K562 (cell line): ENCODE results near the gene ARFGAP1. TPM values are rescaled to one million over a fixed set of nuclear protein-coding genes. Genes with fewer than 3 reads are reported as not detected.

Experiments used
- ADNP ChIP-seq: fragments of 200-800 bp; sonication (Bioruptor generic); IDR thresholded peaks from 2 replicates; pipeline ENCODE4 v1.6.1; 2016; ENCODE audit warnings: missing genetic modification characterization, missing compliant biosample characterization
- CTBP1 ChIP-seq: fragments of 450-650 bp; IDR thresholded peaks from 2 replicates; pipeline ENCODE4 v1.6.1; 2016; ENCODE audit warnings: borderline replicate concordance
- E2F5 ChIP-seq: sonication (generic); formaldehyde crosslinking; IDR thresholded peaks from 2 replicates; pipeline ENCODE4 v1.8.0; 2022; ENCODE audit warnings: mild to moderate bottlenecking, missing genetic modification reagents
- EHMT2 ChIP-seq: fragments of 450-650 bp; IDR thresholded peaks from 2 replicates; pipeline ENCODE4 v1.6.1; 2018; ENCODE audit warnings: antibody characterized with exemption
- FOS ChIP-seq: IDR thresholded peaks from 3 replicates; pipeline ENCODE4 v1.6.1; 2011; ENCODE audit not compliant: insufficient read length; ENCODE audit errors: extremely low read depth
- HNRNPL ChIP-seq: fragments of 200-400 bp; formaldehyde crosslinking; IDR thresholded peaks from 2 replicates; pipeline ENCODE4 v1.6.1; 2017; ENCODE audit warnings: low read depth, mild to moderate bottlenecking, low read length
- HNRNPLL ChIP-seq: fragments of 200-400 bp; formaldehyde crosslinking; IDR thresholded peaks from 2 replicates; pipeline ENCODE4 v1.6.1; 2017; ENCODE audit warnings: low read length, low read depth, mild to moderate bottlenecking; ENCODE audit not compliant: poor library complexity, severe bottlenecking
- NONO ChIP-seq, 2 experiments: fragments of 200-400 bp in 1 of 2; fragments of 450-650 bp in 1 of 2; formaldehyde crosslinking in 1 of 2; IDR thresholded peaks; 2 replicates each; pipeline ENCODE4 v1.6.1; 2017; ENCODE audit warnings: low read depth in 2 of 2, mild to moderate bottlenecking in 2 of 2, moderate library complexity in 2 of 2, low read length in 1 of 2
- PYGO2 ChIP-seq: fragments of 450-650 bp; IDR thresholded peaks from 2 replicates; pipeline ENCODE4 v1.6.1; 2016; ENCODE audit warnings: mild to moderate bottlenecking, missing genetic modification characterization, moderate library complexity, missing compliant biosample characterization
- SIN3A ChIP-seq, 2 experiments: fragments of 150-350 bp in 1 of 2; IDR thresholded peaks; 2 replicates each; pipeline ENCODE4 v1.6.1; 2011 to 2016; ENCODE audit warnings: borderline replicate concordance in 2 of 2, low read depth in 2 of 2, low read length in 2 of 2, mild to moderate bottlenecking in 2 of 2, moderate library complexity in 2 of 2; ENCODE audit not compliant: control insufficient read depth in 1 of 2
- ZBTB40 ChIP-seq, 2 experiments: fragments of 450-650 bp in 1 of 2; sonication (generic) in 1 of 2; formaldehyde crosslinking in 1 of 2; IDR thresholded peaks; 2 replicates each; pipeline versions ENCODE4 v1.7.1 to v1.9.0; 2016 to 2022; ENCODE audit warnings: inconsistent platforms in 1 of 2, mild to moderate bottlenecking in 1 of 2, missing genetic modification reagents in 1 of 2
- ZNF76 ChIP-seq: fragments of 250-450 bp; sonication (Bioruptor Pico); IDR thresholded peaks from 2 replicates; pipeline ENCODE4 v1.4.0; 2020; ENCODE audit warnings: mild to moderate bottlenecking, moderate library complexity, borderline replicate concordance
- polyA plus RNA-seq, 8 experiments: library from polyadenylated mRNA; depleted of rRNA in 4 of 8; stranded (reverse) in 5 of 8; unstranded in 3 of 8; fragments of >200 nt; fragmentation: Nextera tagmentation in 2 of 8; fragmentation: Illumina TruSeq in 1 of 8; extraction: Ambion mirVana in 2 of 8; extraction: Trizol in 1 of 8; gene quantifications; 2 replicates each; pipeline versions ENCODE4 v1.2.1 to v1.2.3, GENCODE V29; 2011 to 2014; ENCODE audit warnings: inconsistent platforms in 1 of 8, missing spikeins in 1 of 8
- total RNA-seq, 7 experiments: library from RNA; depleted of rRNA in 6 of 7; stranded (reverse); fragments of >200 nt in 6 of 7; fragmentation: Illumina TruSeq in 2 of 7; extraction: Trizol in 2 of 7; gene quantifications; 2 replicates each; pipeline versions ENCODE4 v1.2.1 to v1.2.3, GENCODE V29; 2011 to 2021; ENCODE audit warnings: low replicate concordance in 1 of 7
- TF ChIP-seq, protein P1 (sequence below), 2 experiments: fragments of 450-650 bp in 1 of 2; sonication (generic) in 1 of 2; formaldehyde crosslinking; conservative IDR thresholded peaks; 2 replicates each; pipeline versions ENCODE4 v1.4.0 to v1.8.1; 2020 to 2022; ENCODE audit warnings: mild to moderate bottlenecking in 1 of 2, missing genetic modification reagents in 1 of 2

ARFGAP1 gene
- total and polyA plus RNA-seq, 9 of the 15 experiments (the other 6 are each of a cell fraction or from before 2014, with no cell fraction given), result 0.53 to 102 (median 33.5) TPM

DNA sequence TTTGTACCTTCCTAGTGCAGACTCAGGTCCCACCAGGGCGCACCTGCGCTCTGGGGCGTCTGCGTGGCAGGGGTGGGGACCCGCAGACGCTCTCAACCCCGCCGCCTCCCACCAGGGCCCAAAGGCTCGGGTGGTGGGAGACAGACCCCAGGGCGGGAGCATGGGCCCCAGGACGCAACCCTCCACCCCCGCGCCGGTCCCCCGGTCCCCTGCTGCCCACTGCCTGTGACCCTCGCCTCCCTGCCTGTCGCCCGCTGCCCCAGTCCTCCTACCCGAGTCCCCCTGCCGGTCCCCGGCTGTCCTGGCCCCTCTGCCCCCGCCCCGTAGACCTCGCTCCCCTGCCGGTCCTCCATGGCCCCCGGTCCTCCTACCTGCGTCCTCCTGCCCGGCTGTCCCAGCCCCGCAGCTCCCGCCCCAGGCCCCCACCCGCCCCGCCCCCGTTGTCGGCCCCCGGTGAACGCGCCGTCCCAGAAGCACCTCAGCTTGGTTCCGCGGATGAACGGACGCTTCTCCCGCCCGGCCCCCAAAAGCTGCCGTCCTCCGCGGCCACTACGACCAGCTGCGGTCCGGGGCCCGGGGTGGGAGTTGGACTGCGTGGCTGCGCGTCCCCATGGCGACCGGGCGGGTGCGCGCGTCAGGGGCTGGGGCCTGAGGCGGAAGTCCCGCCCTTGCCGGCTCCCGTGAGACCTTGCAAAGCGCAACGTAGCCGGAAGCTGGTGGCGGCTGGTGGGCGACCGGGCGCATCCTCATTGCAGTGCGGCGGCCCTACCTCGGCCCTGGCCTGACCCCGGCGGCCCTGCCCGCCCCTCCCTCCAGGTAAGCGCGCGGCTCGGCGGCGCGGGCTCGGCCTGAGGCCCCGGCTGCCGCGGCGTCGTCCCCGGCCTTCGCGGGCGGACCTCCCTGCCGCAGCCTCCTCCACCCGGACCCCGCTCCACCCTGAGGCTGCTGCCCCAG, at the start of gene ARFGAP1 (continued):
- peak; percentile 58 to 88; a peak in 3 of 4 replicates for TF ChIP-seq SIN3A (IDR thresholded peaks at IDR 0.05; ENCODE audit: borderline replicate concordance in 2 of 2, control insufficient read depth in 1 of 2, low read depth in 2 of 2, low read length in 2 of 2)
- TF ChIP-seq CTBP1, result peak; percentile 43; the same call in 1 of the 2 replicates
- TF ChIP-seq, protein P1, sequence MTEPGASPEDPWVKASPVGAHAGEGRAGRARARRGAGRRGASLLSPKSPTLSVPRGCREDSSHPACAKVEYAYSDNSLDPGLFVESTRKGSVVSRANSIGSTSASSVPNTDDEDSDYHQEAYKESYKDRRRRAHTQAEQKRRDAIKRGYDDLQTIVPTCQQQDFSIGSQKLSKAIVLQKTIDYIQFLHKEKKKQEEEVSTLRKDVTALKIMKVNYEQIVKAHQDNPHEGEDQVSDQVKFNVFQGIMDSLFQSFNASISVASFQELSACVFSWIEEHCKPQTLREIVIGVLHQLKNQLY (CRISPR knock-in tag; conservative IDR thresholded peaks at IDR 0.05), result 0 out of 4 replicates have a peak, but pooled peaks of 1 of the 2 experiments have one; percentile 60
- no peak for TF ChIP-seq ADNP (tag)
- no peak for TF ChIP-seq PYGO2
- peak; percentile 93 for TF ChIP-seq ZBTB40 (IDR thresholded peaks at IDR 0.05)
- no peak for TF ChIP-seq ZBTB40 (CRISPR knock-in tag; IDR thresholded peaks at IDR 0.05)
- no peak for TF ChIP-seq EHMT2
- no peak for TF ChIP-seq HNRNPLL
- TF ChIP-seq HNRNPL, result 0 out of 2 replicates have a peak, but pooled peaks have one; percentile 22
- no peak for TF ChIP-seq E2F5 (CRISPR knock-in tag)
- TF ChIP-seq FOS, result no peak
- peak in 1 of 2 experiments; percentile 68; a peak in 1 of 4 replicates for TF ChIP-seq NONO (IDR thresholded peaks at IDR 0.05; ENCODE audit: low read depth in 2 of 2, low read length in 1 of 2)
- no peak for TF ChIP-seq ZNF76
